IMR-90 (cell line): ENCODE data around the gene TGM1. TPM values are rescaled to one million over a fixed set of nuclear protein-coding genes. Genes with fewer than 3 reads are reported as not detected.

ENCODE experiments used
- ATAC-seq: fragments of 200-7000 bp; cut with Tn5 transposase; 2 replicates; pipeline ENCODE4 v1.9.1; 2020; ENCODE audit warnings: low read depth, mild to moderate bottlenecking, moderate library complexity
- BruUV-seq: library from RNA; stranded (reverse); fragments of 400-500 nt; replicated peaks from 2 replicates; lab custom pipeline; 2021; lab: Mats Ljungman, UMichigan
- CTCF ChIA-PET: fragments of 300-600 bp; formaldehyde crosslinking; extraction: SDS; loops from one replicate; lab custom pipeline; 2021; ENCODE audit warnings: antibody characterized with exemption; lab: Yijun Ruan, JAX
- POLR2A ChIA-PET: fragments of 300-600 bp; sonication (Branson Sonifier 250); formaldehyde crosslinking; loops from one replicate; lab custom pipeline; 2022; ENCODE audit warnings: antibody characterized with exemption; ENCODE audit not compliant: unreplicated experiment; lab: Charles Lee
- DNase-seq: peaks from one replicate; pipeline ENCODE4 v3.0.0; 2013
- H2AFZ ChIP-seq: replicated peaks from 2 replicates; pipeline ENCODE3; 2013; ENCODE audit warnings: low read length, mild to moderate bottlenecking; ENCODE audit not compliant: poor library complexity
- H2AK5ac ChIP-seq: 2 replicates; pipeline ENCODE4 v1.6.1; 2013; ENCODE audit warnings: low read depth, low read length, inconsistent platforms
- H2AK9ac ChIP-seq: replicated peaks from 2 replicates; pipeline ENCODE3; 2013; ENCODE audit warnings: mild to moderate bottlenecking, low read depth, low read length, moderate library complexity; ENCODE audit not compliant: poor library complexity
- H2BK120ac ChIP-seq: 2 replicates; pipeline ENCODE4 v1.6.1; 2013; ENCODE audit warnings: low read depth, low read length, inconsistent platforms
- H2BK15ac ChIP-seq: 3 replicates; pipeline ENCODE4 v1.6.1; 2013; ENCODE audit warnings: low read depth, low read length, inconsistent platforms
- H2BK20ac ChIP-seq: 2 replicates; pipeline ENCODE4 v1.6.1; 2013; ENCODE audit warnings: low read depth, mild to moderate bottlenecking, inconsistent platforms, low read length, moderate library complexity
- H2BK5ac ChIP-seq: 2 replicates; pipeline ENCODE4 v1.6.1; 2013; ENCODE audit warnings: mild to moderate bottlenecking, low read depth, low read length, inconsistent platforms; ENCODE audit not compliant: poor library complexity, severe bottlenecking
- H3K14ac ChIP-seq: replicated peaks from 2 replicates; pipeline ENCODE4 v1.6.1; 2013; ENCODE audit warnings: low read depth, low read length, inconsistent platforms
- H3K18ac ChIP-seq: 2 replicates; pipeline ENCODE4 v1.6.1; 2013; ENCODE audit warnings: low read depth, low read length, control low read depth
- H3K23ac ChIP-seq: 2 replicates; pipeline ENCODE4 v1.6.1; 2013; ENCODE audit warnings: low read depth, low read length, inconsistent platforms
- H3K27ac ChIP-seq: 2 replicates; pipeline ENCODE4 v1.5.1; 2013; ENCODE audit warnings: mild to moderate bottlenecking, control low read depth, low read length; ENCODE audit not compliant: insufficient read depth
- H3K27me3 ChIP-seq: 2 replicates; pipeline ENCODE4 v1.6.1; 2013; ENCODE audit warnings: low read length; ENCODE audit not compliant: control insufficient read depth, insufficient read depth
- H3K36me3 ChIP-seq: 2 replicates; pipeline ENCODE4 v1.6.1; 2013; ENCODE audit warnings: low read length, mixed read lengths; ENCODE audit not compliant: control insufficient read depth, insufficient read depth
- H3K4ac ChIP-seq: 2 replicates; pipeline ENCODE4 v1.6.1; 2013; ENCODE audit warnings: low read depth, low read length, inconsistent platforms
- H3K4me1 ChIP-seq: 2 replicates; pipeline ENCODE4 v1.6.1; 2013; ENCODE audit warnings: low read length, mixed read lengths; ENCODE audit not compliant: control insufficient read depth, insufficient read depth
- H3K4me2 ChIP-seq: 2 replicates; pipeline ENCODE4 v1.6.1; 2013; ENCODE audit warnings: low read depth, mild to moderate bottlenecking, control low read depth, low read length, moderate library complexity
- H3K4me3 ChIP-seq: 2 replicates; pipeline ENCODE4 v1.5.1; 2013; ENCODE audit warnings: low read depth, mild to moderate bottlenecking, control low read depth, low read length, moderate library complexity; ENCODE audit not compliant: insufficient read depth
- H3K56ac ChIP-seq: 2 replicates; pipeline ENCODE4 v1.6.1; 2013; ENCODE audit warnings: low read length, inconsistent platforms; ENCODE audit not compliant: insufficient read depth; ENCODE audit errors: extremely low read depth
- H3K79me1 ChIP-seq, 2 experiments: 2 replicates each; pipeline ENCODE4 v1.6.1; 2013; ENCODE audit warnings: low read length in 2 of 2, inconsistent platforms in 1 of 2, low read depth in 1 of 2
- H3K9ac ChIP-seq: 2 replicates; pipeline ENCODE4 v1.6.1; 2013; ENCODE audit warnings: low read depth, low read length, control low read depth
- H3K9me1 ChIP-seq: 2 replicates; pipeline ENCODE4 v1.6.1; 2013; ENCODE audit warnings: low read length, inconsistent platforms; ENCODE audit not compliant: insufficient read depth
- H3K9me3 ChIP-seq: 2 replicates; pipeline ENCODE4 v1.6.1; 2013; ENCODE audit warnings: low read length; ENCODE audit not compliant: control insufficient read depth, insufficient read depth
- H4K20me1 ChIP-seq: 2 replicates; pipeline ENCODE4 v1.6.1; 2013; ENCODE audit warnings: low read length, inconsistent platforms; ENCODE audit not compliant: insufficient read depth
- H4K5ac ChIP-seq: 2 replicates; pipeline ENCODE4 v1.6.1; 2013; ENCODE audit warnings: mild to moderate bottlenecking, low read depth, low read length, control low read depth
- H4K8ac ChIP-seq, 2 experiments: 2 replicates each; pipeline ENCODE4 v1.6.1; 2013; ENCODE audit warnings: low read depth in 2 of 2, low read length in 2 of 2, control low read depth in 1 of 2, inconsistent platforms in 1 of 2
- H4K91ac ChIP-seq: 2 replicates; pipeline ENCODE4 v1.6.1; 2013; ENCODE audit warnings: low read depth, low read length, inconsistent platforms; ENCODE audit not compliant: insufficient read depth
- BHLHE40 ChIP-seq: fragments of 150-350 bp; IDR thresholded peaks from 2 replicates; pipeline ENCODE4 v1.6.1; 2016; ENCODE audit warnings: mild to moderate bottlenecking, low read depth, low read length
- CEBPB ChIP-seq: IDR thresholded peaks from 2 replicates; pipeline ENCODE4 v1.6.1; 2012; ENCODE audit warnings: low read depth, low read length, improper control_type of control experiment
- CTCF ChIP-seq: conservative IDR thresholded peaks from 2 replicates; pipeline ENCODE4 v1.5.1; 2012; ENCODE audit warnings: mild to moderate bottlenecking, low read depth, low read length, improper control_type of control experiment
- ELK1 ChIP-seq: fragments of 150-350 bp; IDR thresholded peaks from 2 replicates; pipeline ENCODE4 v1.6.1; 2016; ENCODE audit warnings: low read depth, mild to moderate bottlenecking, low read length, moderate library complexity, borderline replicate concordance
- MAFK ChIP-seq: IDR thresholded peaks from 2 replicates; pipeline ENCODE4 v1.6.1; 2012; ENCODE audit warnings: low read depth, low read length, improper control_type of control experiment
- MAZ ChIP-seq: IDR thresholded peaks from 2 replicates; pipeline ENCODE4 v1.6.1; 2012; ENCODE audit warnings: low read depth, mild to moderate bottlenecking, low read length, improper control_type of control experiment, moderate library complexity, borderline replicate concordance
- MXI1 ChIP-seq: IDR thresholded peaks from 2 replicates; pipeline ENCODE4 v1.6.1; 2012; ENCODE audit warnings: low read depth, mild to moderate bottlenecking, low read length, moderate library complexity, borderline replicate concordance
- NFE2L2 ChIP-seq: fragments of 150-350 bp; IDR thresholded peaks from 2 replicates; pipeline ENCODE4 v1.6.1; 2016; ENCODE audit warnings: low read depth, mild to moderate bottlenecking, low read length
- POLR2A ChIP-seq: IDR thresholded peaks from 2 replicates; pipeline ENCODE4 v1.6.1; 2012; ENCODE audit warnings: mild to moderate bottlenecking, low read depth, low read length
- RAD21 ChIP-seq: IDR thresholded peaks from 2 replicates; pipeline ENCODE4 v1.6.1; 2012; ENCODE audit warnings: low read length, improper control_type of control experiment
- RCOR1 ChIP-seq: IDR thresholded peaks from 2 replicates; pipeline ENCODE4 v1.6.1; 2012; ENCODE audit warnings: mild to moderate bottlenecking, low read length, improper control_type of control experiment; ENCODE audit not compliant: insufficient replicate concordance
- RFX5 ChIP-seq: IDR thresholded peaks from 2 replicates; pipeline ENCODE4 v1.8.0; 2012; ENCODE audit warnings: low read depth, mild to moderate bottlenecking, low read length, moderate library complexity
- SMC3 ChIP-seq: fragments of 150-350 bp; IDR thresholded peaks from 2 replicates; pipeline ENCODE4 v1.6.1; 2016; ENCODE audit warnings: low read depth, mild to moderate bottlenecking, antibody characterized with exemption, low read length, moderate library complexity
- WGBS, 2 experiments: methylation state at CpG; one replicate each; pipeline versions ENCODE4 v1.1.5 to v1.1.7; 2013; ENCODE audit warnings: missing lambda C conversion rate in 2 of 2; ENCODE audit not compliant: insufficient read length in 1 of 2; ENCODE audit errors: extremely low coverage in 2 of 2; 5-methylcytosine and 5-hydroxymethylcytosine counted together
- dilution Hi-C: fragments of 300-500 bp; cut with HindIII; formaldehyde crosslinking; loops from one replicate; pipeline ENCODE4 v1.14.3; 2018; ENCODE audit warnings: low sequenced_read_pairs; ENCODE audit not compliant: unreplicated experiment
- in situ Hi-C: fragments of 300-500 bp; cut with MboI; formaldehyde crosslinking; loops from 3 replicates; pipeline ENCODE4 v1.14.3; 2019; ENCODE audit warnings: low sequenced_read_pairs, inconsistent platforms, mixed read lengths
- intact Hi-C: fragments of 100-400 bp; cut with micrococcal nuclease; formaldehyde crosslinking; loops from 2 replicates; pipeline ENCODE4 v1.10.0; 2022
- polyA plus RNA-seq, 3 experiments: library from polyadenylated mRNA; depleted of rRNA; stranded (reverse); fragments of >200 nt; gene quantifications; 2 replicates each; pipeline ENCODE4 v1.2.3, GENCODE V29; 2012; ENCODE audit warnings: low replicate concordance in 1 of 3
- total RNA-seq: library from RNA; depleted of rRNA; stranded (reverse); fragments of >200 nt; gene quantifications from 2 replicates; pipeline ENCODE4 v1.2.3, GENCODE V29; 2012

The TGM1 gene
- total and polyA plus RNA-seq, 2 of the 4 experiments (the other 2 are of a cell fraction): 0.72 to 3.3 TPM

- peaks cover 5% of the 10 kb centered on the region; the same call in 1 of the 2 replicates for H3K4me1 ChIP-seq
- TF ChIP-seq BHLHE40 (peak; percentile 38), ELK1 (no peak), CEBPB (no peak), NFE2L2 (no peak), RCOR1 (no peak), POLR2A (peak; percentile 63; the same call in 1 of the 2 replicates), RAD21 (0 out of 2 replicates have a peak, but pooled peaks have one; percentile 30), SMC3 (peak; percentile 37), MAZ (peak; percentile 67; the same call in 1 of the 2 replicates), RFX5 (no peak), MXI1 (peak; percentile 71; the same call in 1 of the 2 replicates), MAFK (no peak), CTCF (peak; percentile 87)
Measured at GRCh38 chr14:24271134-24271833, 8.3 kb upstream of the TGM1 start, which contains the start of gene RABGGTA. Gene RABGGTA, minus strand, starts transcription at chr14:24271597. Its CDS starts 482 bp downstream, at chr14:24271115.

More at GRCh38 chr14:24271134-24271833, 8.3 kb upstream of the TGM1 start, which contains the start of gene RABGGTA:
- Histone ChIP-seq H2BK5ac (peak within 1 kb of the TSS; percentile 90), H3K36me3 (peaks cover 22% of the 10 kb centered on the region), H2BK20ac (no peak within 1 kb of the TSS), H3K27ac (peak within 1 kb of the TSS; percentile 89), H3K9me1 (peaks cover 5% of the 10 kb centered on the region; the same call in 1 of the 2 replicates), H2AK5ac (peak within 1 kb of the TSS; percentile 83), H3K18ac (peak within 1 kb of the TSS; percentile 78), H3K4ac (peak within 1 kb of the TSS; percentile 96), H4K5ac (peak within 1 kb of the TSS; percentile 94), H2AFZ (peak within 1 kb of the TSS; percentile 97), H2BK15ac (no peak within 1 kb of the TSS; the same call in 2 of the 3 replicates), H3K4me3 (peak within 1 kb of the TSS; percentile 63), H4K91ac (peak within 1 kb of the TSS; percentile 92), H4K8ac (peak within 1 kb of the TSS; percentile 90 to 100), H3K14ac (peak within 1 kb of the TSS; percentile 97), H3K27me3 (no peaks in the 10 kb centered on the region), H4K20me1 (no peaks in the 10 kb centered on the region), H3K23ac (peak within 1 kb of the TSS; percentile 94), H3K4me2 (peak within 1 kb of the TSS; percentile 88), H3K9me3 (no peaks in the 10 kb centered on the region), H3K56ac (peak within 1 kb of the TSS; percentile 95), H3K9ac (peak within 1 kb of the TSS; percentile 92), H3K79me1 (peaks cover 12 to 30% of the 10 kb centered on the region in 2 experiments), H2AK9ac (peak within 1 kb of the TSS; percentile 100), H2BK120ac (peak within 1 kb of the TSS; percentile 63; the same call in 1 of the 2 replicates)
- DNase-seq (peak; percentile 83), ATAC-seq (peak; percentile 100)
- intact Hi-C loops (loop anchor here (1.0 to 2.0 kb wide), 3 partner anchors 14 to 28 kb away; partner anchors contain the start of gene TINF2), in situ Hi-C loops (no loop called here), dilution Hi-C loops (no loop called here)
- no TSS peak for BruUV-seq
- ChIA-PET CTCF (interaction anchor here (0.8 to 2.0 kb wide), 4 partner anchors 9 to 29 kb away, joined by 3 to 11 read pairs (median 4); partner anchors contain the start of gene TINF2), POLR2A (interaction anchor here (0.6 kb wide), 1 partner anchor 14 kb away, joined by 3 read pairs; no protein-coding TSS in a partner anchor)
- 0% methylated on average over 36 of the region's 61 CpGs; no CpG with 5 or more reads in 1 of the 2 experiments for WGBS, 2 experiments
